Mesothelial cell of epicardium (in vitro differentiated cells): ENCODE measurements around the gene DDX1. TPM values are rescaled to one million over a fixed set of nuclear protein-coding genes. Genes with fewer than 3 reads are reported as not detected.

Experiments used
- DNase-seq, 2 experiments: peaks; one replicate each; pipeline ENCODE4 v3.0.0; 2021; ENCODE audit warnings: low spot score in 2 of 2; ENCODE audit not compliant: unreplicated experiment in 2 of 2
- H3K27ac Mint-ChIP-seq: 2 replicates; pipeline ENCODE4 v1.8.0; 2021; ENCODE audit warnings: mixed read lengths
- H3K27me3 Mint-ChIP-seq: 2 replicates; pipeline ENCODE4 v1.8.0; 2021; ENCODE audit warnings: low read depth, mixed read lengths
- H3K36me3 Mint-ChIP-seq: 2 replicates; pipeline ENCODE4 v1.8.0; 2021; ENCODE audit warnings: mixed read lengths
- H3K4me1 Mint-ChIP-seq: 2 replicates; pipeline ENCODE4 v1.8.0; 2021; ENCODE audit warnings: mixed read lengths
- H3K4me3 Mint-ChIP-seq: 2 replicates; pipeline ENCODE4 v1.8.0; 2021; ENCODE audit warnings: mild to moderate bottlenecking, moderate library complexity, mixed read lengths
- H3K9me3 Mint-ChIP-seq: 2 replicates; pipeline ENCODE4 v1.8.0; 2021; ENCODE audit warnings: mixed read lengths
- total RNA-seq: library from RNA; stranded (reverse); gene quantifications from 3 replicates; pipeline ENCODE4 v1.2.1, GENCODE V29; 2021
- TF ChIP-seq, protein P1 (sequence below): fragments of 200-600 bp; sonication (generic); IDR thresholded peaks from one replicate; pipeline ENCODE4 v1.5.0; 2021; ENCODE audit warnings: antibody characterized with exemption; ENCODE audit not compliant: unreplicated experiment

Gene DDX1
- total RNA-seq, 1 donor from 2014 or later: 88.9 TPM

DNA sequence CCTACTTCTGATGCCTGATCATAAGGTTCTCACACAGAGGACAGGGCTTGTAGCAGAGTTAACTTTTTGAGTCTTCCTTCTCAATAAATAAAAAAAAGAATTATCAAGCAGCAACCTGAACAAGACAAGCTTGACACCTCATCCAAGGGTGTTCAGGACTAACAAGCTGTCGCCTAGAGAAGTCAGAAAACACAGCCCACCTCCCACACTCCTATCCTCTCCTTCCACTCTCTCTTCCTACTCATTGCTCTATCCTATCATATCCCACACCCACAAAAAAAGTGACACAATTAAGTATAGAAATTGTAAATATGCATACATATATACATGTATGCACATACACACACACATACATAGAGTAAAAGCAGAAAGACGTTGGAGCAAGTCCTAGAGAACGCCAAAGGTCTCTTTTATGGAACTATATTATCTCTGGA, 35.9 kb upstream of the DDX1 start:
- H3K27me3 Mint-ChIP-seq: no peaks in the 10 kb centered on the region
- H3K36me3 Mint-ChIP-seq: peaks cover 11% of the 10 kb centered on the region
- no peak for DNase-seq
- no peak overlapping the region for H3K4me3 Mint-ChIP-seq
- H3K27ac Mint-ChIP-seq: no peak overlapping the region
- peaks cover 14% of the 10 kb centered on the region for H3K4me1 Mint-ChIP-seq
- TF ChIP-seq, protein P1, sequence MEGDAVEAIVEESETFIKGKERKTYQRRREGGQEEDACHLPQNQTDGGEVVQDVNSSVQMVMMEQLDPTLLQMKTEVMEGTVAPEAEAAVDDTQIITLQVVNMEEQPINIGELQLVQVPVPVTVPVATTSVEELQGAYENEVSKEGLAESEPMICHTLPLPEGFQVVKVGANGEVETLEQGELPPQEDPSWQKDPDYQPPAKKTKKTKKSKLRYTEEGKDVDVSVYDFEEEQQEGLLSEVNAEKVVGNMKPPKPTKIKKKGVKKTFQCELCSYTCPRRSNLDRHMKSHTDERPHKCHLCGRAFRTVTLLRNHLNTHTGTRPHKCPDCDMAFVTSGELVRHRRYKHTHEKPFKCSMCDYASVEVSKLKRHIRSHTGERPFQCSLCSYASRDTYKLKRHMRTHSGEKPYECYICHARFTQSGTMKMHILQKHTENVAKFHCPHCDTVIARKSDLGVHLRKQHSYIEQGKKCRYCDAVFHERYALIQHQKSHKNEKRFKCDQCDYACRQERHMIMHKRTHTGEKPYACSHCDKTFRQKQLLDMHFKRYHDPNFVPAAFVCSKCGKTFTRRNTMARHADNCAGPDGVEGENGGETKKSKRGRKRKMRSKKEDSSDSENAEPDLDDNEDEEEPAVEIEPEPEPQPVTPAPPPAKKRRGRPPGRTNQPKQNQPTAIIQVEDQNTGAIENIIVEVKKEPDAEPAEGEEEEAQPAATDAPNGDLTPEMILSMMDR: no peak
- H3K9me3 Mint-ChIP-seq: no peaks in the 10 kb centered on the region

DNA sequence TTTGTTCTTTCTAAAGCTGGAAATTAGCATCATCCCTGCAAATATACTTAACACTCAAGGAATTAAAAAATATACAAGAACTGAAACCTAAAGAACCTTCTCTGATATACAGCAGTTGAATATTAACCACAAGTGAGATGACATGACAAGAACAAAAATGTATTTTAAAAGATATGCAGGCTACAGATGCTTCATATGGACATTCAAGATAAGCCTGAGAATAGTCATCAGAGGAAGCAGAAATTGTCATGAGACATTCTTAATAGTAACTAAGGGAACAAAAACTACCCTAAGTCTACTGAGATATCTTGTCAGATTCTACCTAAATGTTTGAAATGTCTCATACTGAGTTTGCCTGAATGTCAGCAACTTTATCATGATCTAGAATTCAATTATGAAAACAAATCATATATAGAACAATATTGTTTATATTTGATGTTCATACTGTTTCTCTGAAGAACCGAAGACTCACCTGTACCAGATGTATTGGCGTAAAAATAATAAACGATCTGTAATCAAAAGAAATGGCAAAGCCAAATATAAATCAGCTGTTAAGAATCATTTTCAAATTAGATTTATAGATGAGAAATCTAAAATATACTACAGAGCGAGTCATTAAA, 35.2 kb upstream of the DDX1 start:
- no peak for DNase-seq
- Mint-ChIP-seq H3K9me3 (no peaks in the 10 kb centered on the region), H3K4me1 (peaks cover 14% of the 10 kb centered on the region), H3K27ac (no peak overlapping the region), H3K36me3 (peaks cover 11% of the 10 kb centered on the region), H3K27me3 (no peaks in the 10 kb centered on the region), H3K4me3 (no peak overlapping the region)
- TF ChIP-seq, protein P1: no peak

DNA sequence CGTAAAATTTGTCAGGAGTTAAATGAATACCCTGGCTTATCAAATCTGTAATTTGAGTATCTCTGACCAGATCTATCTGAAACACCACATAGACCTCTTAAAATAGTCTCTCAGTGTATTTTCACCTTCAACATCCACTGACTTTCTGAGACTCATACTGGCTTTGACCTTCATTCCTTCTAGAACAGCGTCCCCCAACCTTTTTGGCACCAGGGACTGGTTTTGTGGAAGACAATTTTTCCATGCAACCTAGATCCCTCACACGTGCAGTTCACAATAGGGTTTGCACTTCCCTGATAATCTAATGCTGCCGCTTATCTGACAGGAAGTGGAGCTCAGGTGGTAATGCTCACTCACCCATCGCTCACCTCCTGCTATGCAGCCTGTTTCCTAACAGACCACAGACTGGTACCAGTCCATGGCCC, 33.8 kb upstream of the DDX1 start:
- no peak for DNase-seq
- Mint-ChIP-seq H3K36me3 (peaks cover 5% of the 10 kb centered on the region), H3K27me3 (no peaks in the 10 kb centered on the region), H3K4me1 (peaks cover 28% of the 10 kb centered on the region), H3K27ac (no peak overlapping the region), H3K4me3 (no peak overlapping the region), H3K9me3 (no peaks in the 10 kb centered on the region)
- TF ChIP-seq, protein P1: no peak

DNA sequence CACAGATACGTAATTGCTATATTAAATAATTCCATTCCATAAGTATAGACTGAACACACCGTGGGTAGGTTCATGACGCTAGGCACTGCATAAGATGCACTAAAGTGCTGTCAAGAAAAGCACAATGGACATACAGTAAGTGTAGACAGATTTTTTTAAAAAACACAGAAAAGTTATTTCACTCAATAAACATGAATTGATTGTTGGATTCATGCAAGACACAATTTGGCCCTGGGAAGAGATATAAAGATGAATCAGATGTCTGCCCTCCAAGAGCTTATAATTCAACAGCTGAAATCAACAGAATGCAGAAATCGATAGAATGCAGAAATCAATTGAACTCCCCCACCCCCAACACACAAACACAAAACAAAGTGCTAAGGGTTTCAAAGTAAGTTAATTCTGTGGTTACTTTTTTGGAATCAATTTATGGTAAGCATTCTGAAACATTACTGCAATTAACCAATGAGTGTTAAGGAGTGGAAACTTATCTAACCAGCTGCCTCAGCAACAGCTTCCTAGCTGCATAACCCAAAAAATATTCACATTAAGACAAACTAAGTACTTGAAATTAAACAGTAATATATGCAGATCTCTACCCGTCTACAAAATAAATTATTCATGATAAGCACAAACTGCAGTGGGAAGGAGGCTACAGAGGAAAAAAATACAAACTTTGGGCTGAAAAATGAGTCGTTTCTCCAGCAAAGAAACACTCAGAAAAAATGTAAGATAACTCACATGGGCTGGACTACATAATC, 32.1 kb upstream of the DDX1 start:
- Mint-ChIP-seq H3K27me3 (no peaks in the 10 kb centered on the region), H3K4me3 (peak overlapping the region; percentile 100), H3K4me1 (peaks cover 31% of the 10 kb centered on the region), H3K36me3 (no peaks in the 10 kb centered on the region), H3K27ac (no peak overlapping the region), H3K9me3 (no peaks in the 10 kb centered on the region)
- TF ChIP-seq, protein P1: no peak
- no peak for DNase-seq

DNA sequence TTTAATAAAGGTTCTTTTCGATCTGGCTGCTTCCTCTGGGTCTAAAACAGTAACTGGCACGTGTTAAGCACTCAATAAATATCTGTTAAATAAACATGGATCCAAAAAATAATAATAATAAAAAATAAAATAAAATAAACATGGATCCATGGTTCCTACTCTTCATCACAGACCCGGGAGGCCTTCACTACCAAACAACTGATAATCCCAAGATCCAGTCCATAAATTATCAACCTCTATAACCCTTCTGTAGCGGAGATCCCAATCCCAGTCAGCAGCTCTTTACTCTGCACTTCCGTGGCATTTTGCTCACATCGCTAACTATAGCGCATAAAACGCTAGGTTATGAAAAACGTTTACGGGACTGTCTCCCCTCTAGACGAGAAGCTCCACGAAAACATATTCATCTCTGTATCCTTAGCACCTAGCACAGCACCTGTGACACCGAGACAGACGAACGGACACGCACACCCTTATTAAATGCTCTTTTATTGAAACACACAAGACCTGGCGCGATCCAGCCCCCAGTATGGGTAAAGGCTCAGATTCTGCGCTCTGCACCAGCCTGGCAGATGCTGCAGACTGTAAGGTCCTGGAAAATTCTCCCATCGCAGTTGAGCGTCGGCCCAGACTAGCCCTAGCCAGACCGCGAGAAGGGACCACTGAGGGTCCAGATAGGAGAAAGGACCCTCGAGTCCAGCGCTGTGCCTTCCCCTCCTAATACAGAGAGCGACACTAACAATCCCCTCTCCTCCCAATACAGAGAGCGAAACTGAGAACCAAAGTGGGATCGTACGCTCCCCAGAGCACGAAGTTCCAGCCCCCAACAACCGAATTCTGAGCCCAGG, 31.3 kb upstream of the DDX1 start:
- H3K36me3 Mint-ChIP-seq: no peaks in the 10 kb centered on the region
- peaks cover 31% of the 10 kb centered on the region for H3K4me1 Mint-ChIP-seq
- peak overlapping the region; percentile 99 for H3K27ac Mint-ChIP-seq
- TF ChIP-seq, protein P1: no peak
- H3K27me3 Mint-ChIP-seq: peaks cover 2% of the 10 kb centered on the region
- no peak for DNase-seq
- H3K9me3 Mint-ChIP-seq: no peaks in the 10 kb centered on the region
- peak overlapping the region; percentile 100 for H3K4me3 Mint-ChIP-seq
